Ovary (tissue), 3 donors: ENCODE results near the gene GYPE.
"Not testable (repeated sequence)": the region's sequence is repeated elsewhere in the genome, so short reads cannot be mapped to it uniquely, and the experiment has no call there.

Experiments used
- POLR2A ChIP-seq: fragments of 450-650 bp; IDR thresholded peaks from one replicate; pipeline ENCODE4 v1.6.1; 2017; ENCODE audit warnings: antibody characterized with exemption, mild to moderate bottlenecking, moderate library complexity
- TF ChIP-seq, protein P1 (sequence below), 3 donors: fragments of 450-650 bp in 2 of 3; fragments of 200-600 bp in 1 of 3; IDR thresholded peaks; one replicate each; pipeline versions ENCODE4 v1.5.1 to v1.8.0; 2016 to 2022; ENCODE audit warnings: antibody characterized with exemption in 3 of 3, mild to moderate bottlenecking in 1 of 3
- donor health status: DM: no; HTN: no; CAD: no.

DNA sequence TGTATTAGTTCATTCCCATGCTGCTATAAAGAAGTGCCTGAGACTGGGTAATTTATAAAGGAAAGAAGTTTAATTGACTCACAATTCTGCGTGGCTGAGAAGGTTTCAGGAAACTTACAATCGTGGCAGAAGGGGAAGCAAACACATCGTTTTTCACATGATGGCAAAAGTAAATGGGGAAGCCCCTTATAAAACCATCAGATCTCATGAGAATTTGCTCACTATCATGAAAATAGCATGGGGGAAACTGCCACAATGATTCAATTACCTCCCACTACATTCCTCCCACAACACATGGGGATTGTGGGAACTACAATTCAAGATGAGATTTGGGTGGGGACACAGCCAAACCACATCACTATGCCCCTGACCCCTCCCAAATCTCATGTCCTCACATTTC lies 35.4 kb downstream of the GYPE start:
- TF ChIP-seq, protein P1, sequence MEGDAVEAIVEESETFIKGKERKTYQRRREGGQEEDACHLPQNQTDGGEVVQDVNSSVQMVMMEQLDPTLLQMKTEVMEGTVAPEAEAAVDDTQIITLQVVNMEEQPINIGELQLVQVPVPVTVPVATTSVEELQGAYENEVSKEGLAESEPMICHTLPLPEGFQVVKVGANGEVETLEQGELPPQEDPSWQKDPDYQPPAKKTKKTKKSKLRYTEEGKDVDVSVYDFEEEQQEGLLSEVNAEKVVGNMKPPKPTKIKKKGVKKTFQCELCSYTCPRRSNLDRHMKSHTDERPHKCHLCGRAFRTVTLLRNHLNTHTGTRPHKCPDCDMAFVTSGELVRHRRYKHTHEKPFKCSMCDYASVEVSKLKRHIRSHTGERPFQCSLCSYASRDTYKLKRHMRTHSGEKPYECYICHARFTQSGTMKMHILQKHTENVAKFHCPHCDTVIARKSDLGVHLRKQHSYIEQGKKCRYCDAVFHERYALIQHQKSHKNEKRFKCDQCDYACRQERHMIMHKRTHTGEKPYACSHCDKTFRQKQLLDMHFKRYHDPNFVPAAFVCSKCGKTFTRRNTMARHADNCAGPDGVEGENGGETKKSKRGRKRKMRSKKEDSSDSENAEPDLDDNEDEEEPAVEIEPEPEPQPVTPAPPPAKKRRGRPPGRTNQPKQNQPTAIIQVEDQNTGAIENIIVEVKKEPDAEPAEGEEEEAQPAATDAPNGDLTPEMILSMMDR (IDR thresholded peaks at IDR 0.05) = not testable (repeated sequence)
- TF ChIP-seq POLR2A = not testable (repeated sequence)
